ENCODE results near the gene OTULIN.

Gene OTULIN

DNA sequence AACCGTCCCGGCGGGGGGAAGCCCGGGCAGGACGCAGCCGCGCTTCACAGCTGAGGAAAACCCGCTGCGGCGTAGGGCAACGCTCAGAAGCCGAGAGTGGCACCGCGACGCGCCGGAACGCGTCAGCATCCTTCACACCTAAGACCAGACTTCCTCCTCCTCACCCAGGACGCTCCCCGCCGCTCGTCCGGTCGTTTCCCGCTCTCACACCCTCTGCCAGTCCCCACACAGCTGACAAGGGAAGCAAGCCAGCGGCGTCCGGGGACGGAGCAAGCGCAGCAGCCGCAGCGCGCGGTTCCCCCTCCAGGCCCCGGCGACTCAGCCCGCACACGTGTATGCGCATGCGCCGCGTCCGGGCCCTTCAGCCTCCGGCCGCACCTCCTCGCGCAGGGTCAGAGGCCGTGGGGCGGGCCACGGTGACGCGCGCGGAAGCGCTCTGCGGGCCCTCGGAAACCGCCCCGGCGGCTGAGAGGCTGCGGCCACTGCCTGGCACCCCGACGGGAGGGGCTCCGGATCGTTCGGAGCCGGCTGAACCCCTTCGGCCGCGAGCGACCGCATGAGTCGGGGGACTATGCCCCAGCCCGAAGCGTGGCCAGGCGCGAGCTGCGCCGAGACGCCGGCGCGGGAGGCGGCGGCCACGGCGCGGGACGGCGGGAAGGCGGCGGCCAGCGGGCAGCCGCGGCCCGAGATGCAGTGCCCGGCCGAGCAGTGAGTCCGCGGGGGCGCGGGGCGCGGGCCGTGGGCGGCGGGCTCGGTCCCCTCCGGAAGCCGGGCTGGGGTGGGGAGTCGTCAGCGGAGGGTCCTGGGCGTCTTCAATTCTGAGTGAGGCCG lies at the start of gene OTULIN:
OTULIN (plus strand) TSS at position 449 of the 831 bp plus-strand sequence; CDS start at position 557, 108 bp downstream.
- peak; percentile 76 for DNase-seq

DNA sequence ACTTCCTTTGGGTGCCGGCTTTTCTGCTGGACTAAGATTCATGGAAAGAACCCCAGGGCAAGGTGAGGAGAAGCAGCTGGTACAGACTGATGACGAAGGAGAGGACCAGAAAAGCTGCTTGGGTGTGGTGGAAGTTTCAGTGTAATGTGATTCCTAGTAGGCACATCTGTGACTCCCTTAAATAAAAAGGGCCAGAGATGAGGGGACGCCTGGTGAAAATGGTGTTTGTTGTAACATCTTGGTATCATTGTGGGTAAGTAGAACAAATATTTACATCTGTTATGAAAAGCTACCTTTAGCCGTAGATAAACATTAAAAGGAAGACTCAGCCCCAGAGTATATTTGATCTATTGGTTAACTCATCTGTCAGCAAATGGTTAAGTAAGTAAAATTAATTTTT lies 49.2 kb upstream of the OTULIN start:
- DNase-seq, result no peak

DNA sequence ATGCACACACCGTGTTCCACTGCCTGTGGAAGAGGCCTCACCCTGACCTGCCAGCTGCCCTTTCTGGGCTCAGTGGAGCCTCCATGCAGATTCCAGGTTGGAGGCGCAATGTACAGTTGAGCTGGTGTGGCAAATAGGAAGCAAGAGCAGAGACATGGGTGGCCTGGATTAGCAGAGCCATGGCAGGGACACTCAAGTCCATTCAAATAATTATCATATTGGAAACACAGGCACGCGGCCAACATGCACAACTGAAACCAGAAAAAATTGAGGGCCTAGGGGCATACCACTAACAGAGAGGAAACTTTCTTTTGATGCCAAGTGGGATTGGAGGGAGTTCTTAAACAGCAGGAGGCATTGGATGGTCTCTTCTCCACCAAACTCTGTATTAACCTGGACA lies 47.1 kb upstream of the OTULIN start:
- no peak for DNase-seq

DNA sequence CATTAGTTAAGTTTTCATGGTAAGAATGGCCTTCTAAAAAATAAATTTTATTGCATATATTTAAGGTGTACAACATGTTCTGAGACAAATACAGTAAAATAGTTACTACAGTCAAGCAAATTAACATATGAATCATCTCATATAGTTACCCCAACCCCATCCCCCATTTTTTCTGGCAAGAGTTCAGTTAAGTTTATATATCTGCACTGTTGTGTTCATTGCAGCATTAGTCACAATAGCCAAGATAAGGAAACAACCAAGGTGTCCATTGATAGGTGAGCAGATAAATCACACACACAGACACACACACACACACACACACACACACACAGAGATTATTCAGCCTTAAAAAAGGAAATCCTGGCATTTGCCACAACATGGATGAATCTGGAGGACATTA lies 37.2 kb upstream of the OTULIN start:
- no peak for DNase-seq

DNA sequence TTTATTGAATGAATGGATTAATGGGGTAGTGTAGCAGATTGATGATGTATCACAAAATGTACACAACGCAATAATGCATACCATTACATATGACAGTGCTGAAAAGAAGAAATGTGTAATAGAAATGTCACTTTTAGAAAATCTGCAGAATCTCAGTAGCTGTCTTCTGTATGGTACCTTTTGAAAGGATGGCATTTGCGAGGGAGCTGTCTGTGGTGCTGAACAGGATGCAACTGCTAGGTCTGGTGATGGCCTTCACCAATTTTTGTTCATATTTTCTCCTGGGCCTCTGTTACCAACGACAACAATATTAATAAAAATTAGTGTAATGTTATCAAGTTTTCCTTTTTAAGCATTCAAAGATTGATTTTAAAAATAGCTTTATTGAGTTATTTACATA lies 36.2 kb upstream of the OTULIN start:
- no peak for DNase-seq

DNA sequence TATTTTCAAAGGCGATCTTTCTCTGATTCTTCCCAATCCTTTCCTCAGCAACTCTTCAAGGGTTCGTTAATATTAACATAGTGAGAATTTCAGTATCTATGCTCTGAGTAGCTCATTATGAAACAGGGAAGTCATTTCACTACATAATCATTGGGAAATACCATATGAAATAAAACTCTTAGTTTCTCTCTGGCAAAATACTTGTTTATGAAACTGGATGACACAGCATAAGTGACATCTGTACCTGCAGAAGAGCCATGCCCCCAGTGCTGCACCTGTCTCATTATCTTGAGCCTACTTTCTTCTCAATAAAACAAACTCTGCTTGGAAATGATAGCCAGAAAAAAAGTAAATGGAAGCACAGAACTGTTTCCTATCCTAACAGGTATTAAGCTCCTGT lies 33.8 kb upstream of the OTULIN start:
- DNase-seq, result no peak

DNA sequence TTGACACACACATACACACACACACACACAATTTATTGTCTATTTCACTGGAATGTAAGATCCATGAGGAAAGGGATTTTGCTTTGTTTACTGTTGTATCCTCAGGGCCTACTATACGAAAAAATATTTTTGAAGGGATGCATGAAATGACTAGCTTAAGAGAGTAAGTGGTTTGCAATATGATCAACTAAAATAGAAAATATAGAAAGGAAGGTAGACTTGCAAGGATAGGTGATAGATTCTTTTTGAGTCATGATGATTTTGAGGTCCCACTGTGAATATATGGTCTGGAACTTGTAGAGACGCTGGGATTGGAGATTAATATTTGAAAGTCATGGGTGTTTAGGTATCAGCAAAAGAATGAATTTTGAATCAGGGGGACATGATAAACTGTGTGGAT lies 28.9 kb upstream of the OTULIN start:
- no peak for DNase-seq

DNA sequence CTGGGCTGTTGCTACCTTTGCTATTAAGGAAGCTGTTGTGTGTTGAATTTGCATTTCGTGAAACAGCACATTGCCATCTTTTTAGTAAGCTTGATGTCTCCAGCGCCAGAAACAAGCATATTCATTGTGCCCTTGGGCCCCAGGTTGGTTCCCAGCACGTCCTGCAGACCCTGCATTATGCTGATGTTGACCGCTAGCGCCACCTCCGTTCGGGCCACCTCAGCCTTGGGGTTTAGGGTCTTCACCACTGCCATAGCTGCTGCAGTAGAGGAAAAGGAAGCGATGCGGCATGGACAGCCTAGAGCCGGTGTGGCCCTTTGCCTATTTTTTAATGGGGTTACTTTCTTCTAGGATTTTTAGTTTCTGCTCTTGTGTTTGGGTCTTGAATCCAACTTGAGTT lies 23.8 kb upstream of the OTULIN start:
- no peak for DNase-seq

DNA sequence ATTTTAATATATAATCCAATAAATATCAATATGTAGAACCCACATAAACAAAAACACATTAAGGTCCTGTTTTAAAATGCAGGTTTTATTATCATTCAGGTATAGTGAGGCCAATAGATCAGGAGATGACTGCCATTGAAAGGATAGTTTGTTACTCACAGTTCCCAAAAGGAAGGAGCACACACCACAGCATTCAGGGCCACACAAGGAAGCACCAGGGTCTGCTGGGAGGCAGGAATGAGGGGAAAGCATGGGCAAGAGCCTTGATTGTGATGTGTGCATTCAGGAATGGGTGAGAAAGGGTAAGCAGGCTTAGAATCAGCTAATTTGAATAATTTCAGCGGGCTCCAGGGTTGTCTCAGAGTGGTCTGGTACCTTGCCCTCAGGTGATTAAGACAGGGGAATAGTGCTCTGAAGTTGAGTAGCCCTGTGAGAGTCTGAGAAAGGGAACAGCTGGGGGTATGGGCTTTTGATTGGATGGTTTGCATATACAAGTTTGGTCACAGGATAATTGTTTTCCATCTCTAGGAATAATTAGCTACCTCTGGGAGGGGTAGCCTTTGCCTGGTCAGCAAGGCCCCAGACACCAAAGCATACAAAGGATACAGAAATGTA lies 19.8 kb upstream of the OTULIN start:
- DNase-seq, result no peak

DNA sequence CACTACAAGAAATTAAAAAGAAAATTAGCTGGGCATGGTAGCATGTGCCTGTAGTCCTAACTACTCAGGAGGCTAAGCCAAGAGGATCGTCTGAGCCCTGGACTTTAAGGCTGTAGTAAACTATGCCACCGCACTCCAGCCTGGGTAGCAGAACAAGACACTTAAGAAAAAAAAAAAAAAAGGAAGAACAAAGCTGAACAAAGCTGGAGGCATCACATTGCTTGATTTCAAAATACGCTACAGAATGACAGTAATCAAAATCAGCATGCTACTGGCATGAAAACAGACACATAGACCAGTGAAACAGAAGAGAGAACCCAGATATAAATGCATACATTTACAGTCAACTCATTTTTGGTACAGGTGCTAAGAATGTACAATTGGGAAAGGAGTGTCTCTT lies 14.5 kb upstream of the OTULIN start:
- DNase-seq, result no peak

DNA sequence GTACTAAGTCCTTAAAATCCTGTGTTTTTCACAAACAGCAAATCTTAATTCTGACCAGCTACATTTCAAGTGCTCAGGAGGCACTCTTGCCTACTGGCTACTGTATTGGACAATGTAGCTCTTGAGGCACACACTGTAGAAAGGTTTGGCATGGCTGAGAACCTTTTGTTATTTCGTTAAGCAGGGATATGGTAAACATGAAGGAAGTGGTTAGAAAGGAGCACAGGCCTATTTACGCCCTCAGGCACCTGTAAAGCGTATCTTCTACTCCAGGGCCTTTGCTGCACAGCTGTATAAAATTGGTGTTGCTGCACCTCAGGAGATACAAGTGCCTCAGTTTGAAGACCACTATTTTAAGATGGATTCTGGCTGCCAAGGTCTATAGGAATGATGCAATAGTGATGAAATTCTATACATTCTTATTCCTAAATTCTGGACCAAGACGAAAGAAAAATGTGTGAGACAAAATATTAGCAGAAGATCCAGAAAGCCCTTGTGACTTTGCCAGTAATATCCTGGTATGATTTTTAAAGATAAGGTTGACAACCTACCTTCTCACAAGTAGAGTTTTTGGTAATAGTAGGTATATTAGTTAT lies 9.3 kb upstream of the OTULIN start:
- no peak for DNase-seq

DNA sequence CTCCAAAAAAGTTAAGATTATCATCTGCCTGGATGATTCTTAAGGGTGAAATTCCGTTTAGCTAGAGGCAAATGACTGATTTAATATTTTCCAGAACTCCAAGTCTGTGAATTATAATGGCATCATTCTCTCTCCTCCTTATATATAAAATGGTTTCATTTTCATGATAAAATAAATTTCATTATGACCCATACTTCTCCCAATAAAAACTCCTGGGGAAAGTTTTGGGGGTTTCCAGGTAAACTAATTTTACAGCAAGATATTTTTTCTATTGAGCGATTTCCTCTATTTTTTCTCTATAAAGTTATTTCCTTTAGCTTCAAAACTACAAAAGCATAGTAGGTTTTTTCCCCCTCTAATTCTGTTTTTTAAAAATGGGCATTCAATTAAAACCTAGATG lies 7.6 kb upstream of the OTULIN start:
- no peak for DNase-seq

DNA sequence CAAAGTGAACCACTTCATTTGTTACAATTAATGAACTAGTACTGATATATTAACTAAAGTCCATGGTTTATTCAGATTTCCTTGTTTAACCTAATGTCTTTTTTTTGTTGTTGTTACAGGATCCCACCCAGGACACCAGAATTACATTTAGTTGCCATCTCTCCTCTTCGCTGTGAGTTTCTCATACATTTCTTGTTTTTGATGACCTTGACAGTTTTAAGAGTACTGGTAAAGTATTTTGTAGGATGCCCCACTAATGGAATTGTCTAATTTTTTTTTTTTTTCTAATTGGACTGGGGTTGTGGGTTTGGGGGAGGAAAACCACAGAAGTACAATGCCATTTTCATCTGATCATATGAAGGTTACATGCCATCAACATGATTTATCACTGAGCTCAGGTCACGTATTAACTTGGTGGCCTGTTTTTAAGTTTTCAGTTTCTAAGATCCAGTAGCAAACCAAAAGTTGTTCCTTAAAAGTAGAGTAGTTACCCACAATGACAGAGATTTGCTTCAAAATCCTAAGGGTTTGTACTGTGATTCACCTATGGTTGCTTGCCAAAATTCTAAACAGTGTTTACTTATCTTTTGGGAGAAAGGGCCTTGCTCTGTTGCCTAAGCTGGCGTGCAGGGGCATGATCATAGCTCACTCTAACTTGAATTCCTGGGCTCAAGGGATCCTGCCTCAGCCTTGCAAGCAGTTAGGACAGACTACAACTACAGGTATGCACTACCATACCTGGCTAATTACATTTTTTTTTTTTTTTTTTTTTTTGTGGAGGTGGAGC lies 4.5 kb upstream of the OTULIN start:
- DNase-seq, result no peak

DNA sequence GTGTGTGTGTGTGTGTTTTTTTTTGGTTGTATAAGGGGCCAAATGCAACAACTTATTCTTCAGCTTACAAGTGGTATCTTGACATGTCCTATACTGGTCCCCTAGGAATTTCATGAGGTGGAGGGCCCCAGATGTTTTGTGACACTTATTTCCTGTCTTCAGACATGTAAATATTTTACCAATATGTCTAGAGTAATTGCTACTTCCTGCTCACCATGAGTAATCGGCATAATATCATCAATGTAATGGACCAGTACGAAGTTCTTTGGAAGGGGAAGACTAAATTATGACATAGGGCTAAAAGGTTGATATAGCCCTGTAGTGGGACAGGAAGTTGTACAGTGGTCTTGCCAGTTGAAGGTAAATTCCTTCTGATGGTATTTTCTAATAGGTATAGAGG lies 3.7 kb upstream of the OTULIN start:
- no peak for DNase-seq

DNA sequence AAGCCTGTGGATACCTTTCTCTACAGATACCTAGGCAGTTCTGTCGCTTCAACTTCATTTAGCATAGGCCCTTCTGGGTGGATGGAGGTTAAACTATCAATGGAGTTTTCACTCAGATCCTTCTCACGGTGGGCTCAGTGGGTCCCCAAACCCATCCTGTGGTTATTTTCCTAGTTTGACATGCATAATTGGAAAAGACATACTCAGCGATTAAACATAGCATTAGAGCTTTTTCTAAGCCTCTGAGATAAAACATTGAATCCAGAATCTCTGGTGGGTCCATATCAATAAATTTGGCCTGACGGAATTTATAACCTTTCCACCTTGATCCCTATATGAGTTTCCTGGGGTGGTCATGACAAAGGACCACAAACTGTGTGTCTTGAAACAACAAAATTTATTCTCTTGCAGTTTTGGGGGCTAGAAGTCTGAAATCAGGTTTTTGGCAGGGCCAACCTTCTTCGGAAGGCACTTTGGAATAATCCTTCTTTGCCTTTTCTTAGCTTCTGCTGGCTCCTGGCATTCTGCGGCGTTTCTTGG lies 1.7 kb upstream of the OTULIN start:
- DNase-seq, result no peak

DNA sequence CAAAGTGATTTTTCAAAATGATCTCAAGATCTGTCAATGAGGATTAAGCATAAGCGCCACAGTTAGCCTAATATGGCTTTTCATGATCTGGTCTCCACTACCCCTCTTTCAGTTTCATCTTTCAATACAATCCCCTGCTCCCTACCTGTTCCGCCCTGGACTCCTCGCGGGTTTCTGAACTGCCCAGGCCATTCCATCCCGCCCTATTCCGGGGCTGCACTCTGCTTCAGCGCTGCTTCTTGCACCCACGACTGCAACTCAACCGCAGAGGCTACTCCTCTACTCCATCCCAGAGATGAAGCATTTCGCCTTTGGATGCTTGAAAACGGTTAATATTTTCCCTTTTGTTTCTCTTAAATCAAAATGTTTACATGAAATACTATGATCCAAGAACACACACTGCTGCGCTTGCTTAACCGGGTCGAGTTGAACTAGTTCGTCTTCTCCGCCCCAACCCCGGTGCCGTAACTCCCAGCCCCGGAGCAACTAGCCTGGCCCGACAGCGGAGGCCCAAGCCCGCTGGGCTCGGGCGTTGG lies 716 bp upstream of the OTULIN start:
- no peak for DNase-seq

DNA sequence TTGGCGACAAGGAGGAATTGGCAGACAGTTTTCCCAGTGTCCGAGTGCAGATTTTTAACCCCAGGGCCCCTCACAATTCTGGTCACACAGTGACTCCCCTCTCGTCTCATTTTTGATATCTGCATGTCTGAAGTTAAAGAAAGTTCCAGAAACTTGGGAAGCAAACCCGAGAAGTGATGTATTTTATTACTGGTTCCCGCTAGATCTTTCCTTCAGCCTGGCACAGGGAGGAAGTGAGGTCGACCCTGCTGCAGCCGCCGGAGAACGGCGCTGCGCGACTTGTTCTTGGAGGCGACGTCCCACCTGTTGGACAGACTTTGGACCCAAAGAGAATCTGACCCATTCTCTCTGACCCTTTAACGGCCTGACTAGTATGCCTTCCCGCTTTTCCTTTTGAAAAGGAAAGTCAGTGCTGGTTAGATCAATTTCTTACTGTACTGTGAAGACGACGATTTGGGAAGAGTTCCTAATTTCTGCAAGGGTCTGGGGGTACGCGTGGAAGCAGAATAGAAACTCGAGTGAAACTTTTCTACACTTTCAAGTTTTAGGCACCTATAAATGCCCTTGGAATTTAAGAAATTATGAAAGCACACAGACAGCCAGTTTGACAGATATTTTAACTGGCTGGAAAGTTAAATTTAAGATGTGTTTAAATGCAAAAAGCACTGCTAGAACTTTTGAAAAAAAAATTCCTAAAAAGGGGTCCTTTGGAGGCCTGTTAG lies 744 bp downstream of the OTULIN start:
- no peak for DNase-seq

DNA sequence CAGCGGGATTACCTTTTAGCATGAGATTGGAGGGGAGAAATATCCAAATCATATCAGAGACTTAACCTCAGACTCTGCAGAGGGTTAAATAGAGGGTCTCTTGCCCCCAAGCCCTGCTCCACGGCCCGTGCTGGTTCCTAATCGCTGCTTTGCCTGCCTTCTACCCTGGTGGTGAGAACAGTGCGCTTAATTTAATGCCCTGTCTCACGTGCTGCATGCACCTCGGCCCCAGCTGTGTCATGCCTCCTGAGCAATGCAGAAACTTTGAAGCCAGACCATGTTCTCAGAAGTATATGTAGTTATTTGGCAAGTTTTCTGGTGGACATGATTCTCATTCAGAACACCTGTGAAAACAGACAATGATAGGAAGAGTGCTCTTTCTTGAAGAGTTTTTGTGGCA lies 1.4 kb downstream of the OTULIN start:
- DNase-seq, result no peak

DNA sequence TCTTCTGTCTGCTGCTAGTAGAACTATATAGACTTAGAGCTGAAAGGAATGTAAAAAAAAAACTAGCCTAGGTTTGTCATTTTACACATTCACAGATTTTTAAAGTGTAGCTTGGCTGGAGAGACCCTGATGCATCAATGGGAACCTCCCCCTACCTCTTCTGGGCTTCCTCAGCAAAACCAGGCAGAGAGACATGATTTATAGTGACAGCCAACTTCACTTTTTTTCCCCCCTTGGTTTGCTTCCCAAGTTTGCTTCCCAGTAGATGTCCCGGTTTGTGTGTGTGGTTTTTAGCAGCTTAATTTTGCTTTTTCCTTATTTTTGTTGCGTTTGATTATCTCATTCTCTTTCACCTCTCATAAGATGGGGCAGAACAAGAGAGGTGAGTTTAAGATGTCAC lies 1.8 kb downstream of the OTULIN start:
- no peak for DNase-seq

DNA sequence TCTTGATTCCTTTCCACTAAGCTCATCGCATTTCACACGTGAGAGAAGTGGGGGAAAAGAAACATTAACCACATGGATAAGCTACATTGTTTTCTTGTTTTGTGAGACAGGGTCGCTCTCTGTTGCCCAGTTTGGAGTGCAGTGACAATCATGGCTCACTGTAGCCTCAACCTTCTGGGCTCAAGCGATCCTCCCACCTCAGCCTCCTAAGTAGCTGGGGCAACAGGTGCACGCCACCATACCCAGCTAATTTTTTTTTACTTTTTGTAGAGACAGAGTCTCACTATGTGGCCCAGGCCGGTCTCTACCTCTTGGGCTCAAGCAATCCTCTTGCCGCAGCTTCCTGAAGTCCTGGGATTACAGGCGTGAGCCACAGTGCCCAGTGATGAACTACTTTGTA lies 2.8 kb downstream of the OTULIN start:
- DNase-seq, result no peak

DNA sequence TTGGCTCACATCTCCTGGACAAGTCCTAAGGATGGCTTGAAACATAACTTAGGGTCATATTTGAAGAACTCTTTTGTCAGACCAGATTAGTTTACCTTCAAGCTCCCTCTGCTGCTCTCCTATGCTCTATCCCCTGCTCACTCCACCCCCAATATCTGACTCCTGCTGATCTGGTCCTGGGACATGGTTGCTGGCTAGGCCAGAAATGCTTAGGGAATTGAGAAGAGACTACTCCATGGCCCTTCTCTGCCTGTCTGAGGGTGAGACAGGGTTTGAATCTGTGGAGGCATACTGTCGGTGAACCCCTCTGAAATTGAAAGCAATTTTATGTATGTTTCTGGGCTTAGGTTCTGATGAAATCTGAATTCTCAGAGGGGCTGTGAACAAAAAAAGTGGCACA lies 3.3 kb downstream of the OTULIN start:
- DNase-seq, result no peak

DNA sequence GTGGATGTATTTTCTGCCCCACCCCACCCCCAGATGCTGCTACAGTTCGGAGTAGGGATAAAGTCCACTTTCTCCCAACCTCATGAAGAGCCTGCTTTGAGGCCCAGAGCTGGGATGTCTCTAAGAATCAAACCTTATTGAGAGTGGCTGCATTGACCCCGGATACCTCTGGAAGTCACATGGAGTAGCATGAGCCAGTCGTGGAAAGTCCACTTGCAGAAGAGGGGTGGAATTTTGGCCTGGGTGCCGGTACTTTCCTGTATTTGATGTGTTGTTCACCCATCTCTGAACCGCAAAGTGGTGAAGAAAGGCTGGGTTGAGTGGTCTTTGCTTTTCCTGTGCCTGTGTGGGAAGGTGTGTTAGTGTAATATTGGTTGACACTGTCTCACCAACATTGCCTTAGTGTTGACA lies 3.7 kb downstream of the OTULIN start:
- no peak for DNase-seq

All from NCI-H1436 (cell line).